SK-N-SH treated with all-trans-retinoic acid at 6 μM for 48 hours (cell line): Measurements from ENCODE around the gene CEP68.

Source experiments
- ATAC-seq: fragments of 200-7000 bp; cut with Tn5 transposase; 3 replicates; pipeline ENCODE4 v1.9.1; 2020; ENCODE audit warnings: mild to moderate bottlenecking, moderate library complexity
- ARNTL ChIP-seq: fragments of 450-650 bp; formaldehyde crosslinking; IDR thresholded peaks from 2 replicates; pipeline ENCODE4 v1.5.0; 2020; ENCODE audit warnings: low read depth, mild to moderate bottlenecking, moderate library complexity, borderline replicate concordance
- BACH2 ChIP-seq: fragments of 250-450 bp; sonication (Bioruptor Pico); IDR thresholded peaks from 2 replicates; pipeline ENCODE4 v1.9.0; 2021; ENCODE audit warnings: mild to moderate bottlenecking, borderline replicate concordance
- CREB5 ChIP-seq: fragments of 250-450 bp; sonication (Bioruptor Pico); IDR thresholded peaks from 2 replicates; pipeline ENCODE4 v1.5.1; 2020; ENCODE audit warnings: low read depth, mild to moderate bottlenecking, moderate library complexity
- CSDC2 ChIP-seq: fragments of 250-450 bp; sonication (Bioruptor Pico); IDR thresholded peaks from 2 replicates; pipeline ENCODE4 v1.5.0; 2020; ENCODE audit warnings: mild to moderate bottlenecking, moderate library complexity
- ESRRG ChIP-seq: fragments of 250-450 bp; sonication (Bioruptor Pico); IDR thresholded peaks from 2 replicates; pipeline ENCODE4 v1.6.1; 2021; ENCODE audit warnings: mild to moderate bottlenecking
- GLIS3 ChIP-seq: fragments of 250-450 bp; sonication (Bioruptor Pico); IDR thresholded peaks from 2 replicates; pipeline ENCODE4 v1.5.0; 2020; ENCODE audit warnings: mild to moderate bottlenecking, moderate library complexity
- POU6F1 ChIP-seq: fragments of 250-450 bp; sonication (Bioruptor Pico); IDR thresholded peaks from 2 replicates; pipeline ENCODE4 v1.8.0; 2021; ENCODE audit warnings: low read depth, mild to moderate bottlenecking, moderate library complexity, borderline replicate concordance
- PPARA ChIP-seq: fragments of 250-450 bp; sonication (Bioruptor Pico); IDR thresholded peaks from 2 replicates; pipeline ENCODE4 v1.5.0; 2020; ENCODE audit warnings: mild to moderate bottlenecking, borderline replicate concordance
- RARB ChIP-seq: fragments of 250-450 bp; sonication (Bioruptor Pico); IDR thresholded peaks from 2 replicates; pipeline ENCODE4 v1.8.0; 2021; ENCODE audit warnings: mild to moderate bottlenecking, moderate library complexity
- TOX ChIP-seq: fragments of 250-450 bp; sonication (Bioruptor Pico); IDR thresholded peaks from 2 replicates; pipeline ENCODE4 v1.8.0; 2021; ENCODE audit warnings: mild to moderate bottlenecking, moderate library complexity, borderline replicate concordance
- ZC3H10 ChIP-seq: fragments of 250-450 bp; sonication (Bioruptor Pico); IDR thresholded peaks from 2 replicates; pipeline ENCODE4 v1.5.1; 2021; ENCODE audit warnings: mild to moderate bottlenecking, moderate library complexity
- ZFP3 ChIP-seq: fragments of 250-450 bp; sonication (Bioruptor Pico); IDR thresholded peaks from 2 replicates; pipeline ENCODE4 v1.5.0; 2020; ENCODE audit warnings: mild to moderate bottlenecking, moderate library complexity
- ZFP30 ChIP-seq: fragments of 450-650 bp; formaldehyde crosslinking; IDR thresholded peaks from 2 replicates; pipeline ENCODE4 v1.5.0; 2022; ENCODE audit warnings: mild to moderate bottlenecking, moderate library complexity
- ZNF565 ChIP-seq: fragments of 450-650 bp; formaldehyde crosslinking; conservative IDR thresholded peaks from 2 replicates; pipeline ENCODE4 v1.5.0; 2020; ENCODE audit warnings: low read depth, mild to moderate bottlenecking, moderate library complexity
- ZNF70 ChIP-seq: fragments of 450-650 bp; formaldehyde crosslinking; IDR thresholded peaks from 2 replicates; pipeline ENCODE4 v1.5.0; 2020; ENCODE audit warnings: mild to moderate bottlenecking, moderate library complexity
- TF ChIP-seq, protein P1 (sequence below): fragments of 250-450 bp; sonication (Bioruptor Pico); IDR thresholded peaks from 2 replicates; pipeline ENCODE4 v1.5.1; 2021; ENCODE audit warnings: mild to moderate bottlenecking, moderate library complexity
- TF ChIP-seq, protein P2 (sequence below): fragments of 250-450 bp; sonication (Bioruptor Pico); IDR thresholded peaks from 2 replicates; pipeline ENCODE4 v1.8.0; 2020; ENCODE audit warnings: mild to moderate bottlenecking, moderate library complexity, borderline replicate concordance

CEP68 gene

GRCh38 chr2:65044097-65044735 lies 12.0 kb upstream of the CEP68 start:
- TF ChIP-seq, protein P1, sequence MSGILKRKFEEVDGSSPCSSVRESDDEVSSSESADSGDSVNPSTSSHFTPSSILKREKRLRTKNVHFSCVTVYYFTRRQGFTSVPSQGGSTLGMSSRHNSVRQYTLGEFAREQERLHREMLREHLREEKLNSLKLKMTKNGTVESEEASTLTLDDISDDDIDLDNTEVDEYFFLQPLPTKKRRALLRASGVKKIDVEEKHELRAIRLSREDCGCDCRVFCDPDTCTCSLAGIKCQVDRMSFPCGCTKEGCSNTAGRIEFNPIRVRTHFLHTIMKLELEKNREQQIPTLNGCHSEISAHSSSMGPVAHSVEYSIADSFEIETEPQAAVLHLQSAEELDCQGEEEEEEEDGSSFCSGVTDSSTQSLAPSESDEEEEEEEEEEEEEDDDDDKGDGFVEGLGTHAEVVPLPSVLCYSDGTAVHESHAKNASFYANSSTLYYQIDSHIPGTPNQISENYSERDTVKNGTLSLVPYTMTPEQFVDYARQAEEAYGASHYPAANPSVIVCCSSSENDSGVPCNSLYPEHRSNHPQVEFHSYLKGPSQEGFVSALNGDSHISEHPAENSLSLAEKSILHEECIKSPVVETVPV (CRISPR knock-in tag), result no peak
- TF ChIP-seq CREB5 (CRISPR knock-in tag) (no peak), TOX (CRISPR knock-in tag) (no peak), PPARA (no peak), ZFP30 (no peak), ESRRG (CRISPR knock-in tag) (no peak), ZNF70 (CRISPR knock-in tag) (no peak), CSDC2 (CRISPR knock-in tag) (no peak), RARB (CRISPR knock-in tag) (no peak), GLIS3 (CRISPR knock-in tag) (no peak), ZC3H10 (CRISPR knock-in tag) (no peak), ZNF565 (CRISPR knock-in tag) (no peak)
- ATAC-seq, result no peak

DNA sequence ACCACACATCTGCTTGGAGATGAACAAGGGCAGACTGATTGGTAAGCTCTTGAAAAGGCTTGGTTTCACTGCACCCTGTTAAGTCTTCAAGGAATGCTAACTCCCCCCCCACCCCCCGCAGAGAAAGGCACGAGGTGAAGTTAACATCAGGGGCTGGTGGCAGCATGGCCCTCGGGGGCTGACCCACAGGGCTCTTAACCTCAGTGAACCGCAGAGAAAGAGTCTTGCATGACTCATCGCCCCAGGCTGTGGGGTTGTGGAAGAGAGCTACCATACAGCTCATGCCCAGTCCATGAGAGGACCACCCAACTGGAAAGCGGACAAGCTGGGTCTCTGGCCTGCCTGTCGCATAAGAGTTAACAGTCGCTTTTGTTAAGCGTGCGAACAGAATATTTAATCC lies 10.6 kb upstream of the CEP68 start:
- ATAC-seq, result no peak
- TF ChIP-seq ZFP30 (no peak), CSDC2 (CRISPR knock-in tag) (no peak), ESRRG (CRISPR knock-in tag) (no peak), BACH2 (CRISPR knock-in tag) (no peak), POU6F1 (CRISPR knock-in tag) (no peak), TOX (CRISPR knock-in tag) (no peak), ZFP3 (CRISPR knock-in tag) (no peak)
- TF ChIP-seq, protein P2, sequence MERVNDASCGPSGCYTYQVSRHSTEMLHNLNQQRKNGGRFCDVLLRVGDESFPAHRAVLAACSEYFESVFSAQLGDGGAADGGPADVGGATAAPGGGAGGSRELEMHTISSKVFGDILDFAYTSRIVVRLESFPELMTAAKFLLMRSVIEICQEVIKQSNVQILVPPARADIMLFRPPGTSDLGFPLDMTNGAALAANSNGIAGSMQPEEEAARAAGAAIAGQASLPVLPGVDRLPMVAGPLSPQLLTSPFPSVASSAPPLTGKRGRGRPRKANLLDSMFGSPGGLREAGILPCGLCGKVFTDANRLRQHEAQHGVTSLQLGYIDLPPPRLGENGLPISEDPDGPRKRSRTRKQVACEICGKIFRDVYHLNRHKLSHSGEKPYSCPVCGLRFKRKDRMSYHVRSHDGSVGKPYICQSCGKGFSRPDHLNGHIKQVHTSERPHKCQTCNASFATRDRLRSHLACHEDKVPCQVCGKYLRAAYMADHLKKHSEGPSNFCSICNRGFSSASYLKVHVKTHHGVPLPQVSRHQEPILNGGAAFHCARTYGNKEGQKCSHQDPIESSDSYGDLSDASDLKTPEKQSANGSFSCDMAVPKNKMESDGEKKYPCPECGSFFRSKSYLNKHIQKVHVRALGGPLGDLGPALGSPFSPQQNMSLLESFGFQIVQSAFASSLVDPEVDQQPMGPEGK, result no peak

DNA sequence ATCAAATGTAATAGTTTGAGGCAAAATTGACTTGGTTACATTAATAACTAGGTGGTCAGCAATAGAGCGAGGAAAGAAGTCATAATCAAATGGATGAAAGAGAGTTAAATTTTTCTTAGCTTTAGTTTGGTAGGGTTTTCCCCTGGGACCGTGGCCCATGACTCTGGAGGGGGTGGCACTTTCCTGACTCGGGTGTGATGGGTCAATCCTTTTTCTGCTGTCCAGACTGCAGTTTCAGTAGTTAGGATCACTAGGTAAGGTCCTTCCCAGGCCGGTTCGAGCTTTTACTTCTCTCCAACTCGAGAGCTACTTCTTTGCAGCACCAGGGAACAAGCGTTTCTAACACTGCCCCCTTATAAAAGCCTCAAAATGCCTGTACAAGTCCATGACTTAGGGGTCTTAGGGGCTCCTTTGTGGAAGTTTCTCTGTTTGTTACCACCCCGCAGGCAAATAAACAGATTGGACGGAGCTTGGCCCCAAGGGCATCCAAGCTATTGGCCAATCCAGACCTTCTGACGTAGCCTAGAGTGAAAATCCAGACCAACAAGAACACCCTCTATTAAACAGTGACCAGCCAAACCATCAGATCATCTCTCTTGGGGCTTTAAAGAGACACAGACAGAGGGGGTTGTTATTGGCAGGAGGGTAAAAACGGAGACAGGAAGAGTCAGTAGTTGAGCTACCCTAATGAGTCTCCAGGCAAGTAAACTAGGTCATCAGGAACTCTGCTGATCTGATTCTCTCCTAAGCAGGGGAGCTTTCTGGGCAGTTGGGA lies 9.4 kb upstream of the CEP68 start:
- no peak for ATAC-seq
- no peak for TF ChIP-seq ZNF70 (CRISPR knock-in tag)
- TF ChIP-seq, protein P1 (CRISPR knock-in tag), result no peak
- TF ChIP-seq ZFP3 (CRISPR knock-in tag), result no peak
- no peak for TF ChIP-seq ARNTL (CRISPR knock-in tag)
- TF ChIP-seq BACH2 (CRISPR knock-in tag), result no peak
- TF ChIP-seq CREB5 (CRISPR knock-in tag), result no peak
- TF ChIP-seq, all 23 proteins: peak for 0
